HG02678 (cell line): ENCODE measurements around the gene REEP1.

Experiments
- ATAC-seq: cut with Tn5 transposase; IDR thresholded peaks from one replicate; pipeline ENCODE4 v1.9.1; 2021; ENCODE audit warnings: mild to moderate bottlenecking, moderate library complexity; ENCODE audit not compliant: unreplicated experiment

REEP1 gene

GRCh38 chr2:86337244-86337835 is at the start of gene REEP1:
Gene REEP1 (minus strand): TSS chr2:86337626. CDS start chr2:86337510, 116 bp downstream.
- peak; percentile 42 for ATAC-seq

- no peak for ATAC-seq
These were observed 46.4 kb upstream of the REEP1 start for GRCh38 chr2:86383844-86384243.

GRCh38 chr2:86382698-86383097 is 45.3 kb upstream of the REEP1 start:
- no peak for ATAC-seq

GRCh38 chr2:86382108-86382507 is 44.7 kb upstream of the REEP1 start:
- no peak for ATAC-seq

- ATAC-seq = no peak
These were observed 41.0 kb upstream of the REEP1 start for GRCh38 chr2:86378469-86378868.

GRCh38 chr2:86375623-86376022 is 38.2 kb upstream of the REEP1 start:
- ATAC-seq = no peak

GRCh38 chr2:86372641-86373502 is 35.4 kb upstream of the REEP1 start:
- ATAC-seq = no peak

- ATAC-seq = no peak
These were observed 34.7 kb upstream of the REEP1 start for GRCh38 chr2:86372133-86372532.

GRCh38 chr2:86371527-86371926 is 34.1 kb upstream of the REEP1 start:
- no peak for ATAC-seq

GRCh38 chr2:86370579-86370978 is 33.2 kb upstream of the REEP1 start:
- no peak for ATAC-seq

- no peak for ATAC-seq
These were observed 30.9 kb upstream of the REEP1 start for GRCh38 chr2:86368161-86368824.

- ATAC-seq = no peak
These were observed 30.0 kb upstream of the REEP1 start for GRCh38 chr2:86367499-86367777.

GRCh38 chr2:86366651-86367498 is 29.4 kb upstream of the REEP1 start:
- ATAC-seq = no peak

- ATAC-seq = no peak
These were observed 27.5 kb upstream of the REEP1 start for GRCh38 chr2:86364894-86365293.

- no peak for ATAC-seq
These were observed 23.4 kb upstream of the REEP1 start for GRCh38 chr2:86360776-86361175.

GRCh38 chr2:86358957-86359356 is 21.5 kb upstream of the REEP1 start:
- peak; percentile 67 for ATAC-seq

GRCh38 chr2:86357392-86357963 is 20.1 kb upstream of the REEP1 start:
- ATAC-seq = no peak

GRCh38 chr2:86352727-86353221 is 15.3 kb upstream of the REEP1 start:
- no peak for ATAC-seq

GRCh38 chr2:86352137-86352726 is 14.8 kb upstream of the REEP1 start:
- no peak for ATAC-seq

GRCh38 chr2:86350751-86351150 is 13.3 kb upstream of the REEP1 start:
- no peak for ATAC-seq
